HepG2 (cell line): ENCODE results near the gene TGM1. TPM values are rescaled to one million over a fixed set of nuclear protein-coding genes. Genes with fewer than 3 reads are reported as not detected.

Source experiments
- ATF4 ChIP-seq, 2 experiments: fragments of 450-650 bp in 1 of 2; sonication (generic) in 1 of 2; formaldehyde crosslinking; IDR thresholded peaks; 2 replicates each; pipeline versions ENCODE4 v1.5.0 to v1.8.0; 2020 to 2022; ENCODE audit warnings: mild to moderate bottlenecking in 1 of 2, missing genetic modification reagents in 1 of 2
- BRCA1 ChIP-seq: sonication (generic); formaldehyde crosslinking; IDR thresholded peaks from 2 replicates; pipeline ENCODE4 v1.4.0; 2020; ENCODE audit warnings: missing genetic modification reagents
- DZIP1 ChIP-seq: sonication (generic); formaldehyde crosslinking; IDR thresholded peaks from 2 replicates; pipeline ENCODE4 v1.5.0; 2020; ENCODE audit warnings: mild to moderate bottlenecking, missing genetic modification reagents
- EHMT2 ChIP-seq: fragments of 200-600 bp; sonication (generic); IDR thresholded peaks from 2 replicates; pipeline ENCODE4 v1.7.0; 2017; ENCODE audit warnings: antibody characterized with exemption, low read depth, low read length, borderline replicate concordance
- EP300 ChIP-seq, 3 experiments: sonication (generic) in 1 of 3; formaldehyde crosslinking in 1 of 3; IDR thresholded peaks; 2 replicates each; pipeline versions ENCODE4 v1.5.1 to v1.6.1; 2011 to 2020; ENCODE audit warnings: low read depth in 2 of 3, low read length in 2 of 3, borderline replicate concordance in 1 of 3, improper control_type of control experiment in 1 of 3, mild to moderate bottlenecking in 1 of 3, missing genetic modification reagents in 1 of 3, moderate library complexity in 1 of 3
- FOXA3 ChIP-seq: IDR thresholded peaks from 2 replicates; pipeline ENCODE4 v1.6.1; 2016; ENCODE audit warnings: missing genetic modification reagents, missing compliant biosample characterization
- ISL2 ChIP-seq: sonication (generic); formaldehyde crosslinking; IDR thresholded peaks from 2 replicates; pipeline ENCODE4 v1.5.0; 2020; ENCODE audit warnings: missing genetic modification reagents
- JDP2 ChIP-seq: sonication (generic); formaldehyde crosslinking; IDR thresholded peaks from 2 replicates; pipeline ENCODE4 v1.8.1; 2022; ENCODE audit warnings: missing genetic modification reagents, borderline replicate concordance
- JUN ChIP-seq: sonication (generic); formaldehyde crosslinking; IDR thresholded peaks from 2 replicates; pipeline ENCODE4 v1.4.0; 2020; ENCODE audit warnings: mild to moderate bottlenecking, missing genetic modification reagents
- MLLT10 ChIP-seq: sonication (generic); formaldehyde crosslinking; IDR thresholded peaks from 2 replicates; pipeline ENCODE4 v1.4.0; 2020; ENCODE audit warnings: missing genetic modification reagents
- RORA ChIP-seq: sonication (generic); formaldehyde crosslinking; IDR thresholded peaks from 2 replicates; pipeline ENCODE4 v1.5.0; 2020; ENCODE audit warnings: mild to moderate bottlenecking, missing genetic modification reagents, moderate library complexity
- SNAI1 ChIP-seq: sonication (generic); formaldehyde crosslinking; IDR thresholded peaks from 2 replicates; pipeline ENCODE4 v1.5.0; 2020; ENCODE audit warnings: mild to moderate bottlenecking, missing genetic modification reagents, borderline replicate concordance
- TEAD2 ChIP-seq: sonication (generic); formaldehyde crosslinking; IDR thresholded peaks from 2 replicates; pipeline ENCODE4 v1.9.0; 2021; ENCODE audit warnings: missing genetic modification reagents
- THRA ChIP-seq: sonication (generic); formaldehyde crosslinking; IDR thresholded peaks from 2 replicates; pipeline ENCODE4 v1.4.0; 2020; ENCODE audit warnings: missing genetic modification reagents, borderline replicate concordance
- ZBTB20 ChIP-seq: sonication (generic); formaldehyde crosslinking; IDR thresholded peaks from 2 replicates; pipeline ENCODE4 v1.8.1; 2023; ENCODE audit warnings: missing genetic modification reagents, low read depth, mild to moderate bottlenecking, borderline replicate concordance
- ZC3H13 ChIP-seq: sonication (generic); formaldehyde crosslinking; IDR thresholded peaks from 2 replicates; pipeline ENCODE4 v1.8.1; 2023; ENCODE audit warnings: mild to moderate bottlenecking, missing genetic modification reagents, moderate library complexity
- ZC3H4 ChIP-seq: sonication (generic); formaldehyde crosslinking; IDR thresholded peaks from 2 replicates; pipeline ENCODE4 v1.4.0; 2020; ENCODE audit warnings: missing genetic modification reagents, borderline replicate concordance
- ZMYM3 ChIP-seq: sonication (generic); formaldehyde crosslinking; IDR thresholded peaks from 2 replicates; pipeline ENCODE4 v1.5.1; 2020; ENCODE audit warnings: mild to moderate bottlenecking, missing genetic modification reagents
- ZNF282 ChIP-seq: fragments of 450-650 bp; IDR thresholded peaks from 2 replicates; pipeline ENCODE4 v1.6.1; 2018; ENCODE audit not compliant: partially characterized antibody
- ZNF292 ChIP-seq: sonication (generic); formaldehyde crosslinking; IDR thresholded peaks from 2 replicates; pipeline ENCODE4 v1.8.1; 2022; ENCODE audit warnings: mild to moderate bottlenecking, low read depth, missing genetic modification reagents, borderline replicate concordance
- ZNF598 ChIP-seq: sonication (generic); formaldehyde crosslinking; IDR thresholded peaks from 2 replicates; pipeline ENCODE4 v1.5.1; 2020; ENCODE audit warnings: mild to moderate bottlenecking, missing genetic modification reagents, borderline replicate concordance
- ZNF629 ChIP-seq: sonication (generic); formaldehyde crosslinking; conservative IDR thresholded peaks from 2 replicates; pipeline ENCODE4 v1.5.0; 2020; ENCODE audit warnings: missing genetic modification reagents
- ZNF691 ChIP-seq: sonication (generic); formaldehyde crosslinking; IDR thresholded peaks from 2 replicates; pipeline ENCODE4 v1.4.0; 2020; ENCODE audit warnings: missing genetic modification reagents, low read depth, mild to moderate bottlenecking, borderline replicate concordance
- ZNF781 ChIP-seq: sonication (generic); formaldehyde crosslinking; IDR thresholded peaks from 2 replicates; pipeline ENCODE4 v1.5.1; 2020; ENCODE audit warnings: borderline replicate concordance, mild to moderate bottlenecking, missing genetic modification reagents; ENCODE audit errors: not compliant biosample characterization
- polyA plus RNA-seq, 8 experiments: library from polyadenylated mRNA; depleted of rRNA in 3 of 8; stranded (reverse) in 7 of 8; unstranded in 1 of 8; fragments of >200 nt; fragmentation: Illumina TruSeq in 4 of 8; extraction: Trizol in 4 of 8; gene quantifications; 2 replicates each; pipeline versions ENCODE4 v1.2.1 to v1.2.3, GENCODE V29; 2011 to 2016; ENCODE audit warnings: low read depth in 4 of 8, missing spikeins in 1 of 8, mixed read lengths in 1 of 8; ENCODE audit not compliant: insufficient read depth in 1 of 8
- total RNA-seq, 5 experiments: library from RNA; depleted of rRNA; stranded (reverse); fragments of >200 nt; fragmentation: Illumina TruSeq; extraction: Trizol; gene quantifications; 2 replicates each; pipeline ENCODE4 v1.2.3, GENCODE V29; 2016; ENCODE audit warnings: low read depth in 1 of 5

Gene TGM1
- total and polyA plus RNA-seq, 2 of the 13 experiments (the other 11 are each of a cell fraction or from before 2014, with no cell fraction given) = 3.2 to 10.6 TPM

- TF ChIP-seq JUN (CRISPR knock-in tag) (no peak), RORA (no peak), JDP2 (no peak), ZBTB20 (CRISPR knock-in tag) (no peak), DZIP1 (no peak), MLLT10 (no peak), ZMYM3 (CRISPR knock-in tag) (no peak), THRA (CRISPR knock-in tag) (no peak), SNAI1 (CRISPR knock-in tag) (0 out of 2 replicates have a peak, but pooled peaks have one; percentile 38), ATF4 (CRISPR knock-in tag; IDR thresholded peaks at IDR 0.05) (no peak), ZC3H13 (no peak), ISL2 (CRISPR knock-in tag) (no peak), ZC3H4 (peak; percentile 52; the same call in 1 of the 2 replicates), BRCA1 (CRISPR knock-in tag) (no peak), FOXA3 (no peak), EHMT2 (no peak), TEAD2 (CRISPR knock-in tag) (no peak), ZNF691 (no peak), ZNF781 (peak; percentile 14), ZNF598 (CRISPR knock-in tag) (no peak), ZNF629 (CRISPR knock-in tag) (0 out of 2 replicates have a peak, but pooled peaks have one; percentile 0), ZNF282 (no peak), ZNF292 (CRISPR knock-in tag) (no peak), EP300 (IDR thresholded peaks at IDR 0.05; ENCODE audit: low read depth in 2 of 2, low read length in 2 of 2) (no peak), EP300 (CRISPR knock-in tag; IDR thresholded peaks at IDR 0.05; ENCODE audit: borderline replicate concordance) (peak; percentile 38)
Observed at GRCh38 chr14:24213866-24214662, 48.9 kb downstream of the TGM1 start (continued).
